GM10248 (cell line): Measurements from ENCODE around the gene ZNF800.

ENCODE experiments used
- CTCF ChIA-PET: fragments of 300-600 bp; sonication (Branson Sonifier 250); formaldehyde crosslinking; extraction: SDS; loops from one replicate; lab custom pipeline; 2021; ENCODE audit warnings: antibody characterized with exemption; lab: Yijun Ruan, JAX
- POLR2A ChIA-PET: fragments of 350-650 bp; sonication (Branson Sonifier 250); formaldehyde crosslinking; extraction: SDS; loops from one replicate; lab custom pipeline; 2020; ENCODE audit warnings: antibody characterized with exemption; lab: Yijun Ruan, JAX
- DNase-seq: peaks from one replicate; pipeline ENCODE4 v3.0.0; 2012; ENCODE audit errors: extremely low spot score
- TF ChIP-seq, protein P1 (sequence below): IDR thresholded peaks from 2 replicates; pipeline ENCODE4 v1.5.1; 2012; ENCODE audit warnings: mild to moderate bottlenecking, low read depth; ENCODE audit errors: extremely low read depth, missing control alignments, control extremely low read depth

The ZNF800 gene

DNA sequence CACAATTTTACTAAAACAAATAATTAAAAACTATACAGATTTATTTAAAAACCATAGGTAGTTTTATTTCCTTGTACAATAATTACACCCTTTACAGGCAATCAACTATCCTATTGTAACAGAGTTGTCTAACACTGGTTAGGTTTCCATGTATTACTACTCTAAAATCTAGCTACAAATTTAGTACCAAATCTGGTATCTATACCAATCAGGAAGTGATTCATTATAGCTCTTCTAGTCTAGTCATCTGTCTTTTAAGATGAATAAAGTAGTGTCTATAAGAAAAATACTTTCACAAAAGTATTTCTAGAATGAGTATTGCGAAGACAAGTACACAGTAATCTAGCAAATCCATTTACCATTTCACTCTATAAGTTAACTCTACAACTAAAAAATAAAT lies 16.9 kb downstream of the ZNF800 start:
- POLR2A ChIA-PET, result no interaction called here
- TF ChIP-seq, protein P1, sequence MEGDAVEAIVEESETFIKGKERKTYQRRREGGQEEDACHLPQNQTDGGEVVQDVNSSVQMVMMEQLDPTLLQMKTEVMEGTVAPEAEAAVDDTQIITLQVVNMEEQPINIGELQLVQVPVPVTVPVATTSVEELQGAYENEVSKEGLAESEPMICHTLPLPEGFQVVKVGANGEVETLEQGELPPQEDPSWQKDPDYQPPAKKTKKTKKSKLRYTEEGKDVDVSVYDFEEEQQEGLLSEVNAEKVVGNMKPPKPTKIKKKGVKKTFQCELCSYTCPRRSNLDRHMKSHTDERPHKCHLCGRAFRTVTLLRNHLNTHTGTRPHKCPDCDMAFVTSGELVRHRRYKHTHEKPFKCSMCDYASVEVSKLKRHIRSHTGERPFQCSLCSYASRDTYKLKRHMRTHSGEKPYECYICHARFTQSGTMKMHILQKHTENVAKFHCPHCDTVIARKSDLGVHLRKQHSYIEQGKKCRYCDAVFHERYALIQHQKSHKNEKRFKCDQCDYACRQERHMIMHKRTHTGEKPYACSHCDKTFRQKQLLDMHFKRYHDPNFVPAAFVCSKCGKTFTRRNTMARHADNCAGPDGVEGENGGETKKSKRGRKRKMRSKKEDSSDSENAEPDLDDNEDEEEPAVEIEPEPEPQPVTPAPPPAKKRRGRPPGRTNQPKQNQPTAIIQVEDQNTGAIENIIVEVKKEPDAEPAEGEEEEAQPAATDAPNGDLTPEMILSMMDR, result no peak
- DNase-seq, result no peak
- CTCF ChIA-PET, result interaction anchor here (1.0 to 1.1 kb wide), 2 partner anchors 8 to 17 kb away, joined by 3 read pairs; partner anchors contain the start of gene ZNF800

DNA sequence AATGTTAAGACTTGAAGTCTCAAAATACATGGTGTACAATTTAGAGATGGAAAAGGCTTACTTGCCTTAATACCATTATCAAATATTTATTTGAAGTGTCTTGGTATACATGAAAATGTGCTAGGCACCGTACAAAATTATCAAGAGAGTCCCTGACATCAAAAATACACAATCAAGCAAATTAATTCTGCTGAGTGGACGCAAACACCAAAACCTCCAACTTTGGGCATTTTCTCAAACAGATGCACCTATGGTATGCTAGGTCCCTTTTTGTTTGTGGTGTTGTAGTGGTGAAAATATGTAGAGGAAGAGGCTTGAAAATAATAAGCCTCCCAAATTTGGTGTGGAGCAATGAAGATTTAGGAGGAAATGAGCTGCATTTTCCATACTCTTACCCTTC lies 24.8 kb downstream of the ZNF800 start:
- ChIA-PET CTCF (interaction anchor here (0.7 to 2.7 kb wide), 8 partner anchors 8 to 80 kb away, joined by 3 to 17 read pairs (median 3); no protein-coding TSS in a partner anchor), POLR2A (interaction anchor here (0.6 kb wide), 1 partner anchor 287 kb away, joined by 4 read pairs; no protein-coding TSS in a partner anchor)
- TF ChIP-seq, protein P1, result no peak
- DNase-seq, result no peak

DNA sequence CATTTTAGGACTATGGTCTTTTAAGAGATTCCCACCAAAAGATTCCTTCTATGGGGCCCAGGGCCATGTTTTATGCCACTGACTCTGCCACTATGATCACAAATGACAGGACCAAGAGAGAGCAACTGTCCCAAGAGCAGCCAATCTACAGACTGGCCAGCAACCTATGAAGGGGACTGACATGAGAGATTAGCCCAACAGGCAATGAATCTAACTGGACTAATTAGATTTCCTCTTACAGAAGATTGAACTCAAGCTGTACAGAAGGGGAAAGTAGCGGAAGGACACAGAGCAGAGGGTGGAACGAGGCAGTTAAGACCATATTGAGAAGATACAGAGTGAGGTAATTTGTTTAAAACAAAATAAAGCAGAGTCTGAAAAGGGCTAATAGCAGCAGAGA lies 25.8 kb downstream of the ZNF800 start:
- DNase-seq, result no peak
- POLR2A ChIA-PET, result no interaction called here
- CTCF ChIA-PET, result interaction anchor here (0.9 to 2.7 kb wide), 6 partner anchors 9 to 18 kb away, joined by 3 to 17 read pairs (median 4); no protein-coding TSS in a partner anchor
- TF ChIP-seq, protein P1, result no peak

DNA sequence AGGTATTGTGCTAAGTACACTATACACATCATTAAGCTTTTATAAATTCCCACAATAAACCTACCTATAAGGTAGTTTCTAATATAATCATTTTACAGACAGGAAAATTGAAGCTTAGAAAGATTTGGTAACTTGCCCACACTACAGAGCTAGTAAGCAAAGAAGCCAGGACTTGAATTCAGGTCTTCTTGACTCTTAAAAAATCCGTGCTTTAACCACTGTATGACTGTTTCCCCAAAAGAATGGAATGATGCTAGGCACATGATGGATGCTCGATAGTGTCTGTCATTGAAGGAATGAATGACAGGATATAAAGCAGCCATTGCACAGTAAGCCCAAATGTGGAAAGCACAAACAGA lies 26.6 kb downstream of the ZNF800 start:
- TF ChIP-seq, protein P1, result no peak
- DNase-seq, result no peak
- CTCF ChIA-PET, result interaction anchor here (0.9 to 2.7 kb wide), 4 partner anchors 11 to 25 kb away, joined by 3 to 17 read pairs (median 6); no protein-coding TSS in a partner anchor
- POLR2A ChIA-PET, result no interaction called here

DNA sequence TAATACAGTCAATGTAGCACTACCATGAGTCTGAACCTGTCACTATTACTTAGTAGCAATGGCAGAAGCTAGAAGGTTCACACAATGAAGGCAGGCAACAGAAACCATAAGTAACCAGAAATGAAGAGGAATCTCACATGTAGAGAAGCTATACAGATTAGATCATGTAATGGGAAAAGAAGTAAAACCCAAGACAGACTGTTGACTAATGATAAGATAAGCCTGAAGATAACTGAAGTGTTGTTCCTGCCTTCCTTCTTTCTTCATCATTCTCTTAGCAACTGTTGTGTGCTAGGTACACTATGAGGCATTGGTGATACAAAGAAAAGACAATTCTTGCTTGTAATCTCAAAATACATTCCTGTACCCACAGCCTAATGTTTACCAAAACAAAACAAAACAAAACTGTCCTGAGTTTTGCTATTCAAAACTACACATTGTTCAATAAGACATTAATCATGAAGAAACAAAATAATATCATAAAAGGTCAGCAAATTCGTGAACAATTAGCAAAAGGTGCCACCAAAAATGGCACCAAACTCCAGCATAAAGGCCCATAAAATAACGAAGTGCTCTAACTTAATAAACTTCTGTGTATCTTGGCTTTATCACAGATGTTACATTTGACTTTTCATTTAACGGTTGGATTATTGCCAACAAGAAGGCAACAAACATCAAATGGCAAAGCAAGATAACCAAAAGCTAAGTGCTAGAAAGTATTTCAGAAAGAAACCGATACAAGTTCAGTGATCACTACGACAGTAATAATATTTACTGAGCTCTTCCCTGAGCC lies 27.1 kb downstream of the ZNF800 start:
- ChIA-PET POLR2A (no interaction called here), CTCF (interaction anchor here (1.4 to 2.7 kb wide), 4 partner anchors 12 to 26 kb away, joined by 3 to 17 read pairs (median 7); no protein-coding TSS in a partner anchor)
- DNase-seq, result no peak
- TF ChIP-seq, protein P1, result no peak

DNA sequence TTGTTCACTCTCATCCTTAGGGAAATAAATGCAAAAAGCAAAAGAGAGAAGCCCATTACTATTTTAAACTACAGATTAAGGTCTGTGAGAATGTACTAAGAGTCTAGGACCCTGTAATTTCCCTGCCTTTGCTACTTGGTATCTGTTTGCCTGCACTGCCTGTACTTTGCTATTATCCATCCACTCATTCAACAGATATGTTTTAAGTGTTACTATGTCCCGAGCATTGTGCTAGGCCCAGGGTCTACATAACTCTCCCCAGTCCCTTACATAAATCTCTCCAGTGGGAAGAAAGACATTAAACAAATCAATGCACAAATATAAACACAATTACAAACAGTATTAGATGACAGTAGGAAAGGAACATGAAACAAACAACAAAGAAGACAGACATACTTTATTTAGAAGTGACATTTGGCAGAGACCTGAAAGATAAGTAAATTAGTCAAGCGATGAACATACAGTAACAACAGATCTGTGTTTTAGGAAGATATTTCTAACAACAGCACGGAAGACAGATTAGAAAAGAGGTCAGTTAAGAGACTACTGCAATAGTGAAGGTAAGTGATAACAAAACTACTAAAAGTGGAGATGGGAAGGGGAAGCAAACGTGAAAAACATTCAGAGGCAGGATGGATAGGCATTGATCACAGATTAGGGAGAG lies 30.0 kb downstream of the ZNF800 start:
- ChIA-PET CTCF (interaction anchor here (1.2 to 1.7 kb wide), 3 partner anchors 8 to 15 kb away, joined by 5 to 11 read pairs (median 6); no protein-coding TSS in a partner anchor), POLR2A (no interaction called here)
- TF ChIP-seq, protein P1, result no peak
- no peak for DNase-seq
